ENCODE measurements around the gene FAM156B.

- TF ChIP-seq CTCF (conservative IDR thresholded peaks at IDR 0.05; ENCODE audit: low read depth, low read length) = no peak
- no peak for TF ChIP-seq EZH2phosphoT487 (IDR thresholded peaks at IDR 0.05; ENCODE audit: borderline replicate concordance, low read length)
Observed at GRCh38 chrX:52923781-52924241, 26.7 kb downstream of the FAM156B start.
